Stimulated activated CD8-positive, alpha-beta memory T cell treated with anti-CD3 and anti-CD28 coated beads, Interleukin-7, amount 100 ng/mL, for 4 hours (primary cell): ENCODE results near the gene NSMF.
A peak's percentile ranks its signal among the peaks of the same experiment; 100 is the strongest.
"Not testable (repeated sequence)": the region's sequence is repeated elsewhere in the genome, so short reads cannot be mapped to it uniquely, and the experiment has no call there.

ENCODE experiments used
- DNase-seq, 2 donors: peaks; one replicate each; pipeline ENCODE4 v3.0.0-alpha.2; 2020; ENCODE audit warnings: low read depth in 2 of 2

The NSMF gene

DNA sequence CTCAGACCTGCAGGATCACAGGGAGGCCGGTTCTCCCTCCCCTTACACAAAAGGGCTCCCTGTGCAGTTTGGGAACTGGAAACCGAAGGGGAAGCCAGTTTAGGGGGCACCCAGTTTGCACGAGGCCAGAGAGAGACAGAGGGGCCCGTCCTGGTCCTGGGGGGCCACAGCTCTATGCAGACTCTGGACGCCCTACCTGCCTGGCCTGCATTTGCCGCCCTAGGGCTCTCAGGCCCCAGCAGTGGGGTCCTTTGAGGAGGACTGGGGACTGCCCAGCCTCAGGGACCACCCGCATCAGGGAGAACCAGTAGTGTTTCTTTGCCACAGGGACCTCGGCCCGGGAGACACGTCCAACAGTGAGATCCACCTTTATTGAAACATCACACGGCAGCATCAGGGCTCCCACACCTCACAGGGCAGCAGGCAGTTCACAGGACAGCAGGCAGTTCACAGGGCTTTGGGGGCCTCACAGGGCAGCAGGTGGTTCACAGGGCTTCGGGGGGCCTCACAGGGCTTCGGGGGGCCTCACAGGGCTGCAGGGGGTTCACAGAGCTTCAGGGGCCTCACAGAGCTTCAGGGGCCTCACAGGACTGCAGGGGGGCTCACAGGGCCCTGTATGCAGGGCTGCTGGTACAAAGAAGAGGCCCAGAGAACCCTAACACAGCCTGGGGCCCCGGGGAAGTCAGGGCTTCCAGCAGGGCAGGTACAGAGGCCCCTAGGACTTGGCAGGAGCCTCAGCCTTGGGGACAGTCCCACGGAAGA, 648 bp upstream of the NSMF start:
- no peak for DNase-seq

DNA sequence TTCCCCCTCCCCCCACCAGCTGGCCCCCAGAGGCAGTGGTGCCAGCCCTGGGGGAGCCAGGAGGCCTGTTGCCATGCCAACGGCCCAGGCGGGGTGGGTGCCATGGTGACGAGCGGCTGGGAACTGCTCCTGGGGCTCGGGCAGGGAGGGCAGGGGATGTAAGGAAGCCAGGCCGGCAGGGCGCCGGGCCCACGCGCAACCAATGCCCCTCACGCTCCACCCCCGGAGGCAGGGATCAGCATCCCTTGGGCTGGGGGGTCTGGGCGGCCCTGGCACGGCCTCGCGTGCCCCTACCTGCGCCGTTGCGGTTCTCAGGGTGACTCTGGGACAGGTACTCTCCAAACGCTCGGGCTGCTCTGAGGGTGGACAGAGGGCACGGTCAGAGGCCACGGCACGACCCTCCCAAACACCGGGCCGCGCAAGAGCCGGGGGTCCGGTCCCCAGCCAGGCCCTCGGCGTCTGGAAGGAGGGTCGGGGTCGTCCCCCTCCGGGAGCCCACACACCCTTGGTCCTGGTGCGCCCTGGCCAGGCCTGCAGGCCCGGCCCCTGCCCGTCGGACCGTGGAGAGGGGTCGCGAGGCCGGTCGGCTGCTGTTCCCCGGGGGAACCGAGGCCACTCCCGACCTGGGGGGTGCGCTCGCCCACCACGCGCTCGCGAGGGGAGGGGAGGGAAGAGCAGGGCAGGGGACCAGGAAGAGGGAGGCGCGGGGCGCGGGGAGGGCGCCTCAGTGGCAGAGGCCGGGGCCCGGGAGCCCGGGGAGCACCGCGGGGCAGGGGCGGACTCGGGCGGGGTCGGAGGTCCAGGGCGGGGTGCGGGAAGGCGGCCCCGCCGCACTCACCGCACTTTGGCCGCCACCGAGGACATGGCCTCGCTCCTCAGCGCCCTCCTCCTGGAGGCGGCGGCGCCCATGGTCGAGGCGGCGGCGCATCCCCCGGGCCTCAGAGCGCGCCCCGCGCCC, 661 bp downstream of the NSMF start:
- no peak for DNase-seq

DNA sequence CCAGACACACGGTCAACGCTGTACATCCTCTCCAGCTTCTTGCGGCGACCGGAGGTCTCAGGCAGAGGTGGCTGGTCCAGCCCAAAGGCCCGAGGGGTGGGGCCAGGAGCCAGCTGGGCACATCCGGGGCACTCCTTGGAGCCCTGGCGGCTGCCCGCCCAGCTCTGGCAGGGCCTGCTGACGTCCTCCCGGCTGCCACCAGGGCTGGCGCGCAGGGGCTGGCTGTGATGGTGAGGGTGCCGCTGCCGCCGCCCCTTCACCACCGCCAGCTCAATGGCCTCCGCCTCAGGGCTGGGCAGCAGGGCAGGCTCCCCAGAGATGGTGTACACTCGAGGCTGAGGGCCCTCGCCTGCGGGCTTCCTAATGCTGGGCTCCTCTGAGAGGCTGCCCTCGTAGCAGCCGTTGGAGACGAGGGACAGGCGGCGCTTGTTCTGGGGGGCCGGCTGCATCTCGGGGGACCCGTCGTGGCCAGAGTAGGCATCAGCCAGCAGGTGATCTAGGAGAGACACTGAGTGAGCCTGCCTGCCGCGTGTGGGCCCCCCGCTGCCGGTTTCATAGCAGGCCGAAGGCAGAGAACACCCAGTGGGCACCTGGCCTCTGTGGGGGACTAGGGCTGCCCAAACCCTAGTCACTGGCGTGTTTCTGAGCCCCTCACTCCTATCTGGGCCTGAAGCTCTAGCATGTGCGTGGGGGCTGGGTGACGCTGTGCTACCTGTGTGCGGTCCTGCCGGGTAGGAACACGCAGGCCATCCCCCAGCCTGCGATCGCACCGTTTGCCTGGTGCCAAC, 1.5 kb downstream of the NSMF start:
- DNase-seq: no peak

DNA sequence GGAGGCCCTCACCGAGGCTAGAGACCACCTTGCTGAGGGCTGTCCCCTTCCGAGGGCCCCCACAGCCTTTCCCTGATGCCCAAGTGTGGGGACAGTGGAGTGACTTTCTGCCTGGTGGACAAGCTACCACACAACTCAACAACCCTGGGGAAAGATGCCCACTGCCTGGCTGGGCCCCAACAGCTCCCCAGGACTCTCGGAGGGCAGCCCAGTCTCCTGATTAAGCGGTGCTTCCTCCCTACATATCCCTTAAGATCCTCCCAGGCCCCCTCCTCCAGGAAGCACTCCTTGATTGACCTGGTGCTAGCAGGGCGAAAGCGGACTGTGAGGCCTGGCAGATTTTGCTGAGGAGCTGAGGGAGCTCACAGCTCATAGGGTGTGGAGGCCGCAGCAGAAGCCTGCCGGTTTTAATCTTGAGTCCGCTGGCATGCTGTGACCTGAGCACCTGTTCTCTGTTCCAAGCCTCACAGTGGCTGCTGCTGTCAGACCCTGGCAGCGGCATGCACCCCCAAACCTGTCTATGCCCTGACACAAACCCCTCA, 2.2 kb downstream of the NSMF start:
- DNase-seq: no peak

DNA sequence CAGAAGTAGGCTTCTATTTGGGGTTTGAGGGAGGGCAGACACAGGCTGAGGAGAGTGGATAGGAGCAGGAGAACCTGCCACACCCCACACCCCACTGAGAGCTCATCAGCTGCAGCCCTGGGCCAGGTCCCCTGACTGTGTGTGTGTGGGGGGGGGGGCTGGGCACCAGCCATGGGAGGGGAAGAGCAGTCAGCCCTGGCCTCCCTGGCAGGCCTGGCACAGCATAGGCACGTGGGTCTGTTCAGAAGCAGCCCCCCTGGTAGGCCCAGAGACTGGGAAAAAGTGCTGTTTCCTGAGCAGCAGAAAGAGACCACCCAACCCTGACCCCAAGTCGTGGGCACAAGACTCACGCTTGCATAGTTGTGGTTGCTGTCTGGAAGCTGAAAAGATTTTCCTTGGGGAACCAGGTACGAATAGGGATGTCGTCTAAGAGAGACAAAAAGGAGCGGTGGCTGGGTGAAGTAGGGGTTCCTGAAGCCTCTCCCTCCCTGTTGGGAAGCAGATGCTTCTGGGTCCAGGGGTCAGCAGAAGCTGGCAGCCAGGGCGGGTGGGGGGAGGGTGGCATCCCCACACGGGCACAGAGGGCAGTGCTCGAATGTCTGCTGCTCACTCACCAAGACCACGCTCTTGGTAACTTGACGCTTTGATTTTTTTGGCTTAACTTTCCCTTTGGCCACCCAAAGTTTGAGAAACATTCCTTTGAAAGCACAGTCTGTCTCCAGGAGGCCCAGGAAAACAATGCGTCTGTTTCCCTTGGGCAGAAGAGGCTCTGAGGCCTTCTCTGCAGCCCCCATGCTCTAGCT, 2.9 kb downstream of the NSMF start:
- no peak for DNase-seq

DNA sequence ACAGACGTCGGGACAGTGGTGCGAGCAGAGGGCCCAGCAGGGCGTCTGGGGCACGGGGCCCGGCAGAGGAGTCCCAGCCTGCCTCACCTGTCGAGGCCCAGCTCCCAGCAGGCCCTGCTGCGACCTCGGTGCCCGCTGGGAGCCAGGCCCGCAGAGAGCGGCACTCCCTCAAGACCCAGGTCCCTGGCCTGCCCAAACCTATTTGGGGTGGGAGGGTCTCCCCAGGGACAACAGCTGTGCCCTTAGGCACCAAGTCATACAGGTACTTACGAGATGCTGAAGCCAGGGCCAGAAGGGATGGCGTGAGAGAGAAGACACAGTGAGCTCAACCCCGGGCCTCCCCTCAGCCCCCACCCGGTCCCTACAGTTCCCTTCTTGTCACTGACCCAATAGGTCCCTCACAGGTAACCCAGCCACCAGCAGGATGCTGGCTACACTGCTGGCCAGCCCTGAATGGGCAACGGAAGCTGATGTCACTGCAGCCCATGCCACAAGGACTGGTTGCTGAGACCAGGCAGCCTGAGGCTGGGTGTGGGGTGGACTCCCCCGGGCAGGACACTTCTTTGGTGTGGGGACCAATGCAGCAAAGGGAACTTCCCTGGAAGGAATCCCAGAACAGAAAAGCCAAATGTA, 3.7 kb downstream of the NSMF start:
- DNase-seq: no peak

DNA sequence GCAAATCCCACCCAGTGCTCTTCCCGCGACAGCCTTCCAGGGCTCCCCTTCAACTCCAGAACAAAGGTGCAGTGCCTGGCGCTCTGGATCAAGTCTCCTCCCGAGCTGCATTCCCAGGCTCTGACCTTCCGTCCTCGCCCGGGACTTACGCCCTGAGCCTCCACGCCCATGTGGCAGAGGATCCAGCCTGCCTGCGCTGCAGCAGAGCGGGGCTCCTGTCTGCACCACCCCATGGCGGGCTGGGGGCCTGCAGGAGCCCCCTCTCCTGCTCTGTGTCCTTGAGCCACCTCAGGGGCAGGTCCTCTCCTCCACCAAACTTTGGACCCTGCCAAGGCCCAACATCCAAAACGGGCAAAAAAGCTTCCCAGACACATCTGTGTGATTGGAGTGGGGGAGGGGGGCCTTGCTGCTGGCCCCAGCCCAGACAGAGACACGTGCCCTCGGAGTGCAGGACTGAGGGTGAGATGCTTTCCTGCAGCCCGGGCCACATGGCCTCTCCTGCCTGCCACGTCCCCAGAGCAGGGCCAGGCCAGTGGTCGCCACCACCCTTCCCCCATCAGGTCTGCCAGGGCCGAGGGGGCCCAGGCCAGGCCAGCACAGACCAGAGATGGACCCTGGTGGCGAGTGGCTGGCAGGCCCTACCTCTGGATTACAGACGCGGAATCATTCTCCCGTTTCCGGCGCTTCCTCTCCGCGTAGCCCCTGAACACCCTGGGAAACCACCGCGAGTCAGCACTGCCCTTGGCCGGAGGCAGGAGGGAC, 4.4 kb downstream of the NSMF start:
- no peak for DNase-seq

DNA sequence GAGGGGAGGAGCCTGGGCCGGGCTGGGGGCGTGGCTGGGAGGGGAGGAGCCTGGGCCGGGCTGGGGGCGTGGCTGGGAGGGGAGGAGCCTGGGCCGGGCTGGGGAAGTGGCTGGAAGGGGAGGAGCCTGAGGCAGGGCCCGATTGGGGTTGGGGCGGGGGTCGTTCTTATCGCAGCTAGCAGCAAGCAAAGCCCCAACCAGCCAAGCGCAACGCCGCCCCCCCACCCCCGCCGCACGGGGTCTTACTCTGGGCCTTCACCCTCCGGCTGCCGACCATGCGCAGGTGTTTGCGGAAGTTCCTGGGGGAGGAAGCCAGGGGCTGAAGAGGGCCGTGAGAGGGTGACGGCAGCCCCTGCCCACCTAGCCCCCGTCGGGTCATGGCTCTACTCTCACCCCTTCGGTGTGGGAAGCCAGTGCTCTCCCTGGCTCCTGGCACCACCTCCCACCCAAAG, 5.0 kb downstream of the NSMF start:
- no peak for DNase-seq

DNA sequence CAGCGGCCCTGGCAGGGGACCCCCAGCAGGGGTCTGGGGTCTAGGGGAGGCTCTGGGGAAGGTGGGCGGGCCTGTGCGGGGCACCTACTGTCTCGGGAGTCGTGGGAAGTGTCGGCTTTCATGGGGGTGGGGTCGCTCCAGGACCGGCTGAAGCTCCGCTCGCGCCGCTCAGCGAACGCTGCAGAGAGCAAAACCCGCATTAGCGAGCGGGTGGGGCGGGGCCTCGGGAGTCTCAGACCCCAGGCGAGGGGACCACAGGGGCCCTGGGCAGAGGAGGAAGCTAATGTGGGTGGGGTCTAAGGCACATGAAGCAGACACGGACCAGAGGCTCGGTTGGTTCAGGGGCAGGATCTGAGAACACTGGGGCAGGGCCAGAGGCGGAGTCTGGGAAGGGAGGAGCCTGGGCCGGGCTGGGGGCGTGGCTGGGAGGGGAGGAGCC, 5.5 kb downstream of the NSMF start:
- peak in 1 of 2 donors; percentile 21 for DNase-seq

DNA sequence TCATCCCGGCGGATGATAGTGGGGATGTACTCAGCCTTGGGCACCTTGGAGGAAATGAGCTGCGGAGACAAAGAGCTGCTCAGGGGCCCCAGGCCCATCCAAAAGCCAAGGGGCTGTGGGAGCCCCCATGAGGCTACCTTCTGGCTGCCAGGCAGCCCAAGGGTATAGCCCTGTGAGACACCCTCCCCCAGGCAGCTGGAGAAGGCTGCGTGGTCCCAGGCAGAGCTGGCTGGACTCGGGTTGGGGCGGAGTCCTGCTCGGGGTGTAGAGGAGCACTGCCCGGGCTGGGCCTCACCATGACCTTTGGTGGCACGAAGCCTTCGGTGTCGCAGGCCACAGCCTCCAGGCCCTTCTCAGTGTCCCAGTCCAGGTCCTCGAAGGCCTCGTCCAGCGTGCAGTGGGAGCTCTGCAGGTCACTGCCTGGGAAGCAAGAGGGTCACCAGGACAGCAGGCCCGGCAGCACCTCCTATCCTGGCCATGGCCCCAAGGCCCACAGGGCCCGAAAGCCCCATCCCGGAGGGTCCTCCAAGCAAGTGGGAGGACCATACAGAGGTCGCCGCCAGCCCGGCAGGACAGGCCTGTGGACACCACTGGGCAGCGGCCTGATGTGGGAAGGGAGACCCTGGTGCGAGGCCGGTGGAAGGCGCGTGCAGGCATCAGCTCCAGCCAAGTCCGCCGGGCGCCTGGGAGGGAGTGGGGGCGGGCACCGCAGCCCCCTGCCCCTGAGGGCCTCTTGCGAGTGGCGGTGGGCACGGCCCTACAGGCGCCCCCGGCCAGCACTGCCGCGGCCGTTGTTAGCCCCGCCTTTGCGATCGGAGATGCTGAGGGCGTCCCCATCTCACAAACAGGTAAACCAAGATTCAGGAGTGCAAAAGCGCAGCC, 6.1 kb downstream of the NSMF start:
- no peak for DNase-seq

DNA sequence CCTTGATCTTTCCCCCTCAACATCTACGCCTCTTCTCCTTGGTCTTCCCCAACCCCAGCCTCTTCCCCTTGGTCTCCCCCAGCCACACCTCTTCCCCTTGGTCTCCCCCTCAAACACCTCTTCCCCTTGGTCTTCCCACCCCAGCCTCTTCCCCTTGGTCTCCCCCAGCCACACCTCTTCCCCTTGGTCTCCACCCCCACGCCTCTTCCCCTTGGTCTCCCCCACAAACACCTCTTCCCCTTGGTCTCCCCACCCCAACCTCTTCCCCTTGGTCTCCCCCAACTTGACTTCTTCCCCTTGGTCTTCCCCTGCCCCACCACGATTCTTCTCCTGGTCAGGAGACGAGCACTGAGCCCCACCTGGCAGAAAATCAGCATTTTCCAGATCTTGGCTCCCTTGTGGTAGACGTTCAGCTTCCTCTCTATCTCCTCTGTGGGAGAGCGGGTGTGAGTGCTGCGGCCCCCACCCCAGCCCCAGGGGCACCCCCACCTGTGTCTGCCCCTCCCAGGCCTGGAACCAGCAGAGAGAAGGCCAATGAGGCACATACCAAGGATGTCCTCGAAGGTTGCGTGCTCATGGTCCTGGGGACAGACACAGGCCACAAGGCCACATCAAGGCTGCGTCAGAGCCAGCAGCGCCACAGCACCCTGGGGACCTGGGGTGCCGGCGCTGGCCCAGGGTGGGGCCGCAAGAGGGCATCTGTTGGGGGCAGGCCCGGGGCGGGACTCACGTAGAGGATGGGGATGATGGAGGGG, 7.0 kb downstream of the NSMF start:
- no peak for DNase-seq

DNA sequence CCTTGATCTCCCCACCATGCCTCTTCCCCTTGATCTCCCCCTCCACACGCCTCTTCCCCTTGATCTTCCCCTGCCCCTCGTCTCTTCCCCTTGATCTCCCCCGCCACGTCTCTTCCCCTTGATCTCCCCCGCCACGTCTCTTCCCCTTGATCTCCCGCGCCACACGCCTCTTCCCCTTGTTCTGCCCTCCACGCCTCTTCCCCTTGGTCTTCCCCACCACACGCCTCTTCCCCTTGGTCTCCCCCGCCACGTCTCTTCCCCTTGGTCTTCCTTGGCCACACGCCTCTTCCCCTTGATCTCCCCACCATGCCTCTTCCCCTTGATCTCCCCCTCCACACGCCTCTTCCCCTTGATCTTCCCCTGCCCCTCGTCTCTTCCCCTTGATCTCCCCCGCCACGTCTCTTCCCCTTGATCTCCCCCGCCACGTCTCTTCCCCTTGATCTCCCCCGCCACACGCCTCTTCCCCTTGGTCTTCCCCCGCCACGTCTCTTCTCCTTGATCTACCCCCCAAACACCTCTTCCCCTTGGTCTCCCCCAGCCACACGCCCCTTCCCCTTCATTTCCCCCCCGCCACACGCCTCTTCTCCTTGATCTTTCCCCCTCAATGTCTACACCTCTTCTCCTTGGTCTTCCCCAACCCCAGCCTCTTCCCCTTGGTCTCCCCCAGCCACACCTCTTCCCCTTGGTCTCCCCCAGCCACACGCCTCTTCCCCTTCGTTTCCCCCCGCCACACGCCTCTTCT, 7.7 kb downstream of the NSMF start:
- not testable (repeated sequence) for DNase-seq

DNA sequence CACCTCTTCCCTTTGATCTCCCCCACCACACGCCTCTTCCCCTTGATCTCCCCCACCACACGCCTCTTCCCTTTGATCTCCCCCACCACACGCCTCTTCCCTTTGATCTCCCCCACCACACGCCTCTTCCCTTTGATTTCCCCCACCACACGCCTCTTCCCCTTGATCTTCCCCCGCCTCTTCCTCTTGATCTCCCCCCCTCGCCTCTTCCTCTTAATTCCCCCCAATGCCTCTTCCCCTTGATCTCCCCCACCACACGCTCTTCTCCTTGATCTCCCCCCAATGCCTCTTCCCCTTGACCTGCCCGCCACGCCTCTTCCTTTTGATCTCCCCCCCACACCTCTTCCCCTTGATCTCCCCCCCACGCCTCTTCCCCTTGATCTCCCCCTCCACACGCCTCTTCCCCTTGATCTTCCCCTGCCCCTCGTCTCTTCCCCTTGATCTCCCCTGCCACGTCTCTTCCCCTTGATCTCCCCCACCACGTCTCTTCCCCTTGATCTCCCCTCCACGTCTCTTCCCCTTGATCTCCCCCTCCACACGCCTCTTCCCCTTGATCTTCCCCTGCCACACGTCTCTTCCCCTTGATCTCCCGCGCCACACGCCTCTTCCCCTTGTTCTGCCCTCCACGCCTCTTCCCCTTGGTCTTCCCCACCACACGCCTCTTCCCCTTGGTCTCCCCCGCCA, 8.5 kb downstream of the NSMF start:
- peak; percentile 55 for DNase-seq

DNA sequence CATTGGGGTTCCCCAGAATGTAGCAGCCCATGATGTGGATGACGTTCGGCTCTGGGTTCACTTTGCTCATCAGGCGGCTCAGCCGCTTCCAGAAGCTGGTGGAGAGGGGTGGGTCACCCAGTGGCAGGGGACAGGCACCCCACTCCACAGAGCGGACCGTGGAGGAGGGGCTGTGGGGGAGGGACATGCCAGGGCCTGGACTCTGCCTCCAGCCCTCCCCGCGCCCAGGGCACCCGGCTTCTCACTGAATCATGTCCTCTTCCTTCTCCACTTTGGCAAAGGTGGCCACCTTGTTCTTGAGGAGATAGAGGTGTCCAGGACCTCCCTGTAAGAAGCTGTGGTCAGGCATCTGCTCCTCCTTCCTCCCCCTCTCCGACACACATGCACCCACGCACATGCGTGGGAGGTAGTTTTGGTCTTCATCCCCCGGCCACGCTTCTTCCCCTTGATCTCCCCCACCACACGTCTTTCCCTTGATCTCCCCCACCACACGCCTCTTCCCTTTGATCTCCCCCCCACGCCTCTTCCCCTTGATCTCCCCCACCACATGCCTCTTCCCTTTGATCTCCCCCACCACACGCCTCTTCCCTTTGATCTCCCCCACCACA, 9.1 kb downstream of the NSMF start:
- peak; percentile 67 to 74 for DNase-seq

DNA sequence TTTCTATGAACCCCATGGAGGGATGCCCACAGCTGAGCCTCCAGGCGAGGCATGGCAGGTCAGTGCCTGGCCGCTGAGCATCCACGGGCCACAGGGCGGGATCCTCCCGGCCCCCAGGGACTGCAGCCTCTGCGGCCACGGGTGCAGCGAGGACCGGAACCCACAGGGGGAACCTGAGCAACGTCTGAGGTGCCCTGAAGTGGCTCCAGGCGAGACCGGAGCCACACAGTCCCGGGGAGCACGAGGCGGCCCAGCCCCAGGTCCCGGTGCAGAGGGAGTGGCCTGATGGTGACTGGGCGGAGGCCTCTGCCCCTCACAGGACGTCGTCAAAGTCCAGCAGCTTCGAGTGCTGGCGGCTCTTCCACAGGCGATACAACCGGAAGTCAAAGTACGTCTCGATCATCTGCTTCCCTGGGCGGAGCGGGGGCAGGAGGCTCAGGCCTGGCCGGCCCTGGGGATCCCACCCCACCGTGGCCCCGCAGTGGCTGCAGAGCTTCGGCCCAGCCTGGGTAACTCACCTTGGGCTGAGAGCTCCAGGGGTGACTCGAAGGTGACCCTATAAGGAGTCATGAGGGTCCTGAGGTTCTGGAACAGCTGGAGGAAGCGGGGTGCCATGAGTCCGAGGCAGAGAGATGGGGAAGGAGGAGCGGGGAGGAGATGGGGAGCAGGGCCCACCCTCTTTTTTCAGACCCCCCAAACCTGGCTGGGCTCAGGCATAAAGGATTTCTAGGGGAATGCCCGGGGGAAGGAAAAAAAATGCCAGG, 9.9 kb downstream of the NSMF start:
- no peak for DNase-seq
